GM10248 (cell line): ENCODE data around the gene GLUD2.
"Not testable (repeated sequence)": the region's sequence is repeated elsewhere in the genome, so short reads cannot be mapped to it uniquely, and the experiment has no call there.

Source experiments
- CTCF ChIA-PET: fragments of 300-600 bp; sonication (Branson Sonifier 250); formaldehyde crosslinking; extraction: SDS; loops from one replicate; lab custom pipeline; 2021; ENCODE audit warnings: antibody characterized with exemption; lab: Yijun Ruan, JAX
- POLR2A ChIA-PET: fragments of 350-650 bp; sonication (Branson Sonifier 250); formaldehyde crosslinking; extraction: SDS; loops from one replicate; lab custom pipeline; 2020; ENCODE audit warnings: antibody characterized with exemption; lab: Yijun Ruan, JAX
- DNase-seq: peaks from one replicate; pipeline ENCODE4 v3.0.0; 2012; ENCODE audit errors: extremely low spot score
- CTCF ChIP-seq: IDR thresholded peaks from 2 replicates; pipeline ENCODE4 v1.5.1; 2012; ENCODE audit warnings: mild to moderate bottlenecking, low read depth; ENCODE audit errors: extremely low read depth, missing control alignments, control extremely low read depth

The GLUD2 gene

GRCh38 chrX:121047441-121048419 lies at the start of gene GLUD2:
Gene GLUD2, plus strand, starts transcription at chrX:121047610. Its CDS starts 75 bp downstream, at chrX:121047685.
- TF ChIP-seq CTCF: peak; percentile 10
- POLR2A ChIA-PET, CTCF ChIA-PET: not testable (repeated sequence)
- peak; percentile 43 for DNase-seq

GRCh38 chrX:120999413-120999812 lies 48.0 kb upstream of the GLUD2 start:
- ChIA-PET CTCF (interaction anchor here (1.0 kb wide), 1 partner anchor 11 kb away, joined by 3 read pairs; no protein-coding TSS in a partner anchor), POLR2A (no interaction called here)
- no peak for TF ChIP-seq CTCF
- no peak for DNase-seq

GRCh38 chrX:121000589-121000988 lies 46.8 kb upstream of the GLUD2 start:
- TF ChIP-seq CTCF: no peak
- ChIA-PET POLR2A (no interaction called here), CTCF (no interaction called here)
- no peak for DNase-seq

- no peak for DNase-seq
- POLR2A ChIA-PET: no interaction called here
- no peak for TF ChIP-seq CTCF
- CTCF ChIA-PET: no interaction called here
Measured at GRCh38 chrX:121008920-121009319, 38.5 kb upstream of the GLUD2 start.

GRCh38 chrX:121009764-121010163 lies 37.6 kb upstream of the GLUD2 start:
- TF ChIP-seq CTCF: no peak

GRCh38 chrX:121010218-121010617 lies 37.2 kb upstream of the GLUD2 start:
- ChIA-PET CTCF (no interaction called here), POLR2A (no interaction called here)
- no peak for DNase-seq
- TF ChIP-seq CTCF: no peak

More at GRCh38 chrX:121009764-121010163, 37.6 kb upstream of the GLUD2 start:
- ChIA-PET CTCF (no interaction called here), POLR2A (no interaction called here)
- DNase-seq: no peak
